Mononuclear cell (primary cell): ENCODE data around the gene MYO9B. TPM values are rescaled to one million over a fixed set of nuclear protein-coding genes. Genes with fewer than 3 reads are reported as not detected.

Source experiments
- H3K27me3 ChIP-seq: 2 replicates; pipeline ENCODE4 v1.6.0; 2011; ENCODE audit warnings: low read length, control low read depth; ENCODE audit not compliant: insufficient read depth
- H3K4me1 ChIP-seq: 2 replicates; pipeline ENCODE4 v1.5.1; 2011; ENCODE audit warnings: mild to moderate bottlenecking, low read length, control low read depth; ENCODE audit not compliant: insufficient read depth
- H3K4me3 ChIP-seq: 2 replicates; pipeline ENCODE4 v1.5.1; 2011; ENCODE audit warnings: mild to moderate bottlenecking, low read length, moderate library complexity
- H3K9me3 ChIP-seq: 2 replicates; pipeline ENCODE4 v1.5.1; 2011; ENCODE audit warnings: low read depth, mild to moderate bottlenecking, control low read depth, low read length
- total RNA-seq: library from RNA; depleted of rRNA; stranded (reverse); fragments of >200 nt; gene quantifications from one replicate; pipeline ENCODE4 v1.2.3, GENCODE V29; 2012

The MYO9B gene
- total RNA-seq, 1 donor: 197 TPM

DNA sequence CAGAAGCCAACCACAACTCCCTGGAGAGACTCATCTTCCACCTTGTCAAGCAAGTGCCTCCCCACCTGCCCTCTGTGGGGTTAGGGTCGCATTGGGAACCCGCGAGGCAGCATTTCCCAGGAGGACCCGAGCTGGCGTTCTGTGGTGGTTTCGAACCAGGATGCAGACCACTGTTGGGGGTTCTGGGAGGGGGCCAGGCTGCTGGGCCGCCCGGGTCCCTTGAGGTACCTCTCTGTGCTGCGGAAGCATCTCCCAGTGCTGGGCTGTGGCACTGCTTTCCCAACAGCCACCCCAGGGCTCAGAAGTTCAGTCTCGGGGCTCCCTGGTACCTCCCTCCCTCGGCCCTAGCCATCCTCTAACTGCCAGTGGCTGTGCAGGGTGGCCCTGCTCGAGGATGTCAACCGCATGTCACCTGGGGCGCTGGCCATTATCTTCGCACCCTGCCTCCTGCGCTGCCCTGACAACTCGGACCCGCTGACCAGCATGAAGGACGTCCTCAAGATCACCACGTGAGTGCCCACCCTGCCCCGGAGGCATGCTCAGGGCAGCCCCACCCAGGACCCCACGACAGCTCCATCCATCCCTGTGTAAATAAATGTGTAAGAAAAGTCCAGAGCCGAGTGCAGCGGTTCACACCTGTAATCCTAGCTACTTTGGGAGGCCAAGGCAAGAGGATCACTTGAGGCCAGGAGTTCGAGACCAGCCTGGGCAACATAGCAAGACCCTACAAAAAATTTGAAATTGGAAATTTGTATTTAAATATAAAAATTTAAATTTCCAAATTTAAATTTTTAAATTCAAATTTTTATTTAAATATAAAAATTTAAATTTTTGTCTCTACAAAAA, 131.4 kb downstream of the MYO9B start:
- no peaks in the 10 kb centered on the region for H3K9me3 ChIP-seq
- H3K4me3 ChIP-seq: no peak overlapping the region

DNA sequence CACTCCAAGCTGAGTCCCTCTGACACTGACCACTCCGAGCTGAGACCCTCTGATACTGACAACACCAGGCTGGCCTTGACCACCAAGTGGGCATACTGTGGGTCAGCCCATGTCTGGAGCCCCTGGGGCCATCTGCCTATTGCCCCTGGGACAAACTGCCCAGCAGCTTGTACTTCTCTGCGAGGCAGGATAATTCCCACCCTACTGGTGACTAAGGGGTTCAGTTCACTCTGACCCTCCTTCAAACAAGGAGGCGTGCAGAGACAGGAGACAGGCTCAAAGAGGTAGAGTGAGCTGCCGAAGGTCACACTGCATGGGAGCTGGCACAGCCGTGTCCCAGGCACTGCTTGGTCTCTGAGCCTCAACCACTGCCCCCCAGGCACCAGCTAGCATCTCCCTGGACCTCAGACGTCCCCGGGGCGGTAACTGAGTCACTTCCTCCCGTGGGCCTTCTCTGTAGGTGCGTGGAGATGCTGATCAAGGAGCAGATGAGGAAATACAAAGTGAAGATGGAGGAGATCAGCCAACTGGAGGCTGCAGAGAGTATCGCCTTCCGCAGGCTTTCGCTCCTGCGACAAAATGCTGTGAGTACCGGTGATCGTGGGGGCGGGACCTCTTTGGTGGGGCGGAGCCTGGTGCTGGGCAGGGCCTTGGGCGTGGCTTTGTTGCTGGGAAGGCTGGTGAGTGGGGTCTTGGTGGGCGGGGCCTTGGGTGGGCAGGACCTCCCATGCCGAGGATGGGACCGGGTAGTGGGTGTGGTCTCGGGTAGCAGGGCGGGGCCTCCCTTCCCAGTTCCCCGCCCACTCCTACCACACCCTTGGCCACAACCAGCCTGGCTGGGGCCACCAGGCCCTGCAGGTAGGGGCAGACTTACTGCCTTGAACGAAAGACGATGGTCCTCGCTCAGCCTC, 133.8 kb downstream of the MYO9B start:
- Histone ChIP-seq H3K27me3 (no peaks in the 10 kb centered on the region), H3K9me3 (no peaks in the 10 kb centered on the region)

More for the DNA sequence above, 131.4 kb downstream of the MYO9B start:
- Histone ChIP-seq H3K4me1 (no peaks in the 10 kb centered on the region), H3K27me3 (no peaks in the 10 kb centered on the region)

DNA sequence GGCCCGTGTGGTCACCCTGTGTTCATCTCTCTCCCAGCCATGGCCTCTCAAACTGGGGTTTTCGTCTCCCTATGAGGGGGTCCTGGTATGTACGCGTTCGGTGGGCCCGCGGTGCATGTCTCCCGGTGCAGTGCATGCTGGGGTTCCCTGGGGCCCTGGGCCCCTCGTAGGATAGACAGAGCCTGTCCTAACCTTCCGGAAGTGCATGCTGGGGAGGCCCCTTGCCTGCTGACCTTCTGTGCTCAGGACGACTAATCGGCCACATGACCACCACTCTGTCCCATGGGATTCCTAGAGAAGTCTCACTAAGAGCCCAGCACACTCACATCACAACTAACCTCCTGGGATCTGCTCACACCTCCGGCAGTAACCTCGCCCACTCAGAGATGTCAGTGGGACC, 134.7 kb downstream of the MYO9B start:
- Histone ChIP-seq H3K27me3 (no peaks in the 10 kb centered on the region), H3K4me1 (peaks cover 7% of the 10 kb centered on the region), H3K9me3 (no peaks in the 10 kb centered on the region), H3K4me3 (no peak overlapping the region)

More for the DNA sequence above, 133.8 kb downstream of the MYO9B start:
- no peak overlapping the region for H3K4me3 ChIP-seq
- H3K4me1 ChIP-seq: peaks cover 2% of the 10 kb centered on the region

DNA sequence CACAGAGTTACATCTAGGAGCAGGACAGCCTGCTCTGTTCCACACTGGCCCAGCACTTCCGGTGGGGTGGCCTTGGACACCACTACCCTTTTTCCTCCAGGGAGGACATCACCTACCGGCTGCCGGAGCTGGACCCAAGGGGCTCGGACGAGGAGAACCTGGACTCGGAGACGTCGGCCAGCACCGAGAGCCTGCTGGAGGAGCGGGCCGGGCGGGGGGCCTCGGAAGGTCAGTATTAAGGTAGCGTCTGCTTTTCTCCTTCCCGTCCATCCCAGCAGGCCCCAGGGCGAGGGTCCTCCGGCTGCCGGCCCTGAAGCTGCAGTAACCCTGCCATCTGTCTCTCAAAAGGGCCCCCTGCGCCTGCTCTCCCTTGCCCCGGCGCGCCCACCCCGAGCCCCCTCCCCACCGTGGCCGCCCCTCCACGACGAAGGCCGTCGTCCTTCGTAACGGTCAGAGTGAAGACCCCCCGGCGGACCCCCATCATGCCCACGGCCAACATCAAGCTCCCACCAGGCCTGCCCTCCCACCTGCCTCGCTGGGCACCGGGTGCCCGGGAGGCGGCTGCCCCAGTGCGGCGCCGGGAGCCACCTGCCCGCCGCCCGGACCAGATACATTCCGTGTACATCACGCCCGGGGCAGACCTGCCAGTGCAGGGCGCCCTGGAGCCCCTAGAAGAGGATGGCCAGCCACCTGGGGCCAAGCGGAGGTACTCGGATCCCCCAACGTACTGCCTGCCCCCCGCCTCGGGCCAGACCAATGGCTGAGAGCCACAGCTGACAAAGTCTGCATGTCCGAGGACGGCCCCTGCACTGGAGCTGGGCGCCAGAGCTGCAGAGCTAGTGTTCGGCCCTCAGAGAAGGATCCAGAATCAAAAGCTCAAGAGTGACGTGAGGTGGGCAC, 136.2 kb downstream of the MYO9B start:
- Histone ChIP-seq H3K27me3 (no peaks in the 10 kb centered on the region), H3K9me3 (no peaks in the 10 kb centered on the region), H3K4me1 (peaks cover 15% of the 10 kb centered on the region), H3K4me3 (no peak overlapping the region)

DNA sequence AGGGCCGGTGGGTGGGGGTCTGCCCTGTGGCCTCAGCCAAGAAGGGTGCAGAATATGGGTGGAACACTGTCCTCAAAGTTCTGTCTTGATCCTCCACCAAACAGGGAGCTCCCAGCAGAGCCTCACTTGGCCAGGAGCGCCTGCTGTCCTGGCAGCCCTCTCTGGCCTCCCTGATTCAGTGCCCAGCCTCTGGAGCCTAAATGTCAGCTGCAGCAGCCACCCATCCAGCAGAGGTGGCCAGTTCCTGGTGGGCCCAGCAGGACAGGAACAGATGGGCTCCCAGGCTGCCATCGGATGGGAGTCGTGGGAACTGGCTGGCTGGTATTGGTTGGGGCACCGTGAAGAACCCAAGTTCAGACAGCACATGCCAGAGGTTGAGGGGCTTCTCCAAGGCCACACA, 137.8 kb downstream of the MYO9B start:
- Histone ChIP-seq H3K4me1 (peaks cover 15% of the 10 kb centered on the region), H3K4me3 (no peak overlapping the region), H3K27me3 (no peaks in the 10 kb centered on the region), H3K9me3 (no peaks in the 10 kb centered on the region)

DNA sequence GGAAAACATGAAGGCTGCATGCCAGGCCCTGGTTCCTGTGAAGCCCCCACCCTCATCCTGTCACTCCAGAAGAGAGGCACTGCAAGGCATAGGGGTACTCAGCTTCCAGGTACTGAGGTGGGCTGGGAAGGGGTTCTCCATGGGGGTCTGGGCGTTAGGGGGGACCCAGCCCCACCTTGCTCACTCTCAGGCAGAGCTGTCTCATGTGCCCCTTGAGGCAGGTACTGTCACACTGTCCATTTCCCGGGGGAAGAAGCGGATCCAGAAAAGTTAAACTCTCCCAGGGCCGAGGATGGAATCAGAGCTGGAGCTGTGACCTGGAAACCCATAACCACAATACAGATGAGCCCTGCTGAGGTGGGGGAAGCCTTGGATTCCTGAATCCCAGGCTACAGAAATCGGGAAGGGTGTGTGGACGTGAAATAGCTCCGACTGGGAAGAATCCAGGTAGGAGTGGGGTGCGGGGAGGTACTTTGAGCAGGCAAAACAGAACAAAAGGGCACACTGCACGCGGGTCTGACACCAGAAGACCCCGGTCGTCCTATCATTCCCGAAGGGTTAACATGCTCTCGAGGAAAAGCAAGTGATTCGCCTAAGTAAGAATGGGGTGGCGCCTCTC, 139.0 kb downstream of the MYO9B start:
- Histone ChIP-seq H3K27me3 (no peaks in the 10 kb centered on the region), H3K4me3 (peak overlapping the region; percentile 68), H3K9me3 (no peaks in the 10 kb centered on the region), H3K4me1 (peaks cover 15% of the 10 kb centered on the region)

DNA sequence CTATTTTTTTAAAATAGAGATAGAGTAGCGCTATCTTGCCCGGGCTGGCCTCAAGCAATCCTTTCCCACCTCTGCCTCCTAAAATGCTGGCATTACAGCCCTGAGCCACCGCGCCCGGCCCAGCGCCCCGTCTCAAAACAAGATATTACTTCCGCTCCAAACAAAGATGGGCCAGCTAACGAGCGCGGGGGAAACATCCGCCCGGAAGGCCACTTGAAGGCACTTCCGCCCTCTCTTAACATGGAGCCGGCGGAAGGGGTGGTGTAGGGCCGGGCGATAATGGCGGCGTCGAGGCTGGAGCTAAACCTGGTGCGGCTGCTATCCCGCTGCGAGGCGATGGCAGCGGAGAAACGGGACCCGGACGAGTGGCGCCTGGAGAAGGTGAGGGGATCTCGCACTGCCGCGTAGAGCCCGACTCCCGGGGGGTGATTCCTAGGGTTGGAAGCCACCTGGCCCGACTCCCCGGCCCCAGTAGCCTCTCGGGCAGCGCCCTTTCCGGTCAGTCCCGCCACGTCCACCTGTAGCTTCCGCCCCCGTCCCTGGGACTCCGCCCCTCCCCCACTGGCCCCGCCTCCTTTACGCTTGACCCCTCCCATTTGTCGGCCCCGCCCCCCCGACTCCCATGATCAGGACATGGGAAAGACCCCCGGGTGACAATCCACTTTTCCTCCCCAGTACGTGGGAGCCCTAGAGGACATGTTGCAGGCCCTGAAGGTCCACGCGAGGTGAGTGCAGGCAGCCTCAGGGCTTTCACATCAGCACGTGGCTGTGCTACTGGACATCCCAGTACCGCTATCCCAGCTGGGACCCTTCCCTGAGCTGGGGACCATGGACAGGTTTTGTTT, 139.8 kb downstream of the MYO9B start, which contains the start of gene USE1:
USE1 (plus strand) TSS at position 231 of the 845 bp plus-strand sequence; CDS start at position 280, 49 bp downstream.
- H3K27me3 ChIP-seq: no peaks in the 10 kb centered on the region
- H3K9me3 ChIP-seq: no peaks in the 10 kb centered on the region
- peak within 1 kb of the TSS; percentile 68 for H3K4me3 ChIP-seq
- peaks cover 15% of the 10 kb centered on the region for H3K4me1 ChIP-seq

DNA sequence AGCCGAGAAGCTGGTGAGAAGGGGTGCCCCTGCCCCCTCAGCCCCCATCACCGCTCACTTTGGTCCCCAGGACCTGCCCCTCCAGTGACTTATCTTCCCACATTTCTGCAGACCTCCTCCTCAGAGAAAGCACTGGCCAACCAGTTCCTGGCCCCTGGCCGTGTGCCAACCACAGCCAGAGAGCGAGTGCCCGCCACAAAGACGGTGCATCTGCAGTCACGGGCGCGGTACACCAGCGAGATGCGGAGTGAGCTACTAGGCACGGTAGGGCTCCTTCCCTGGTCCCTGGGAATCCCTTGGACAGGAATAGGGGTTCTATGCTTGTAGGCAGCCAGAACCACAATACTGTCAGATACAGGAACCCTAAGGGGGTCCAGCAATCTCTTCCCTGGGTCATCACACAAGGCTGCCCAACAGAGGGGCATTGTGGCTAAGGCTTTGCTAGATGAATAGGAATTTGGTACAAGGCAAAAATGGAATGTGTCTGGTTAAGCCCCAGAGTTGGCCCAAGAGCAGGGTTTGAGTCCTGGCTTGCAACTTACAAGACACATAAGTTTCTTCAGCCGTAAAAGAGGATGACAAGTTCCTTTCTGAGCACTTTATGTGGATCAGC, 140.6 kb downstream of the MYO9B start:
- Histone ChIP-seq H3K4me1 (peaks cover 15% of the 10 kb centered on the region), H3K27me3 (no peaks in the 10 kb centered on the region), H3K9me3 (no peaks in the 10 kb centered on the region), H3K4me3 (no peak overlapping the region)

DNA sequence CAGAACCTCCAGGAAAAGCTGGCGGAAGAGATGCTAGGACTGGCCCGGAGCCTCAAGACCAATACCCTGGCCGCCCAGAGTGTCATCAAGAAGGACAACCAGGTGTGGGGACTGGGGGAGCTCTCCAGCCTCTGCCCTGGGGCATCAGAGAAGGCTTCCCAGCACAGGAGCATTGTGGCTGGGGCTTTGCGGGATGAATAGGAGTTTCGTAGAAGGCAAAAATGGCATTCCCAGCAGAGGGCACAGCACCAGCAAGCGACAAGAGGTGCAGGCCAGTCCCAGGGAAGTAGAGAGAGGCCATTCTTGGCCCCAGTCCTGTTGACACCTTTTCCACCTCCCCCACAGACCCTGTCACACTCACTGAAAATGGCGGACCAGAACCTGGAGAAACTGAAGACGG, 143.7 kb downstream of the MYO9B start:
- Histone ChIP-seq H3K4me1 (peaks cover 21% of the 10 kb centered on the region), H3K27me3 (no peaks in the 10 kb centered on the region), H3K9me3 (no peaks in the 10 kb centered on the region), H3K4me3 (no peak overlapping the region)

DNA sequence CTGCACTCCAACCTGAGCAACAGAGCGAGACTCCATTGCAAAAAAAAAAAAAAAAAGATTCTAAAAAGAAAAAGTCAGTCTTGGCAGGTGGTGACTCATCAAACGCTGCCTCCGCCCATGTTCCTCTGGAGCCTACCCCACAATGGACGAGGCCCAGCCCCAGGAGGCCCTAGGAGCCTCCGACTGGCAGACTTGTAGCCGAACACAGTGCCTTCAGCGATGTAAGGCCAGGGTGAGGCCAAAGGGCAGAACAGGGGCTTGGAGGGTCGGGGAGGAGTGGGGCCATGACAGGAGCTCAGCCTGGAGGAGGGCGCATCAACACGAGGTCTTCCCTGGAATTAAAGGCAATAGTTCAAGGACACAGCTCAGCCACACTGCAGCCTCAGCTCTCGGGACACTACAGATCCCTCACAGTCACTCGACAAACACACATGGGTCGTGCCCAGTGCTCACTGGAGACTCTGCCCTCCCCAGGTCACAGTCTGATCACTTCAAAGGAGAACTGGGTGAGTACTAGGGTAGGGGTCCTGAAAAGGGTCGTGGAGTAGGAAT, 144.7 kb downstream of the MYO9B start:
- Histone ChIP-seq H3K27me3 (no peaks in the 10 kb centered on the region), H3K4me1 (peaks cover 16% of the 10 kb centered on the region), H3K9me3 (no peaks in the 10 kb centered on the region), H3K4me3 (no peak overlapping the region)

DNA sequence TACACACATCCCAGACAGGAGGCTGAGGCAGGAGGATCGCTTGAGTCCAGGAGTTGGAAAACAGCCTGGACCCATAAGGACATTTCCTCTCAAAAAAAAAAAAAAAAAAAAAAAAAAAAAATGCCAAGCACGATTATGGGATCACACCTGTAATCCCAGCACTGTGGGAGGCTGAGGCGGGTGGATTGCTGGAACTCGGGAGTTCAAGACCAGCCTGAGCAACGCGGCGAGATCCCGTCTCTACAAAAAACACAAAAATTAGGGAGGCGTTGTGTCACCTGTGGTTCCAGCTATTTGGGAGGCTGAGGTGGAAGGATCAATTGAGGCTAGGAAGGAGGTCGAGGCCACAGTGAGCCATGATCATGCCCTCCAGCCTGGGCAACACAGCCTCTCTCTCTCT, 149.5 kb downstream of the MYO9B start:
- Histone ChIP-seq H3K4me3 (no peak overlapping the region), H3K27me3 (no peaks in the 10 kb centered on the region), H3K9me3 (no peaks in the 10 kb centered on the region), H3K4me1 (peaks cover 22% of the 10 kb centered on the region)

DNA sequence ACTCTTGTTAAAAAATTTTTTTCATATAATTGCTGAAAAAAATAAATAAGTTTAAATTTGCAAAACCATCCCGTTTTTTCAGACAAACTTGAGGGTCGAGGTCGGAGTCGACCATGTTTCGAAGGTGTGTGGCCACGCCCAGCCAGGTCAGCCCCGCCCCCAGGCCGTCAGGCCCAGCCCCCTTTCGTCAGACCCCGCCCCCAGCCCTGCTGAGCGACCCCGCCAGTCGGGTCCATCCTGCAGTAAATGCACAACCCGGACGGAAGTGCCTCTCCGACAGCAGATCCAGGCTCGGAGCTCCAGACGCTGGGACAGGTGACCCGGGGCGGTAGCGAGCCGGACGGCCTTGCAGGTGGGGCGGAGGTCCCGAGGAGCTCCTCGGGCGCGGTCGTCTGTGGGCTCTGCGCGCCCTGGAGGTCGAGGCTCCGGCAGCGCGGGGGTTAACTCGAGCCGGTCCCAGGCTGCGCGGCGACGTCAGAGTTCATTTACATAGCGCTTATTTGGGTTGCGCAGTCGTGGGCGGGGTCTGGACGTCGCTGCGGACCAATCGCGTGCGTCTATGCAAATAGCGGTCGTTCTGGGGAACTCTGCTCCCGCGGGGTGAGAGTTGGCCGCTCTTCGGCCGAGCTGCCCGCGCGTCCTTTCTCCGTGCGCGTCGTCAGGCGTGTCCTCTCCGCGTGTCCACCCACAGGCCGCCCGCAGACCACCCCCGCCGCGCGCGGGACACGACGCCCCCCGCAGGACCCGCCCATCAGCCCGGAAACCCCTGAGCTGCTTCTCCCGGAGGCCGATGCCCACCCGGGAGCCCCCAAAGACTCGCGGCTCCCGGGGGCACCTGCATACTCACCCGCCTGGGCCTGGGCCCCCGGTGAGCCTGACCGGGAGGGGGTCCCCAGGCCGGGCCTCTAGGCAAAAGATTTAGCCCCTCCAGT, 150.7 kb downstream of the MYO9B start, which contains the start of gene OCEL1:
OCEL1 (plus strand) TSS at position 225 of the 932 bp plus-strand sequence; CDS start at position 247, 22 bp downstream.
- Histone ChIP-seq H3K9me3 (no peaks in the 10 kb centered on the region), H3K27me3 (no peaks in the 10 kb centered on the region), H3K4me3 (peak within 1 kb of the TSS; percentile 70), H3K4me1 (peaks cover 22% of the 10 kb centered on the region)
